HUES64 (cell line): ENCODE data around the gene SYNE1.

Experiments used
- H3K27ac ChIP-seq: 2 replicates; pipeline ENCODE4 v1.7.0; 2013; ENCODE audit warnings: low read depth, low read length, inconsistent platforms
- H3K27me3 ChIP-seq: 2 replicates; pipeline ENCODE4 v1.6.1; 2013; ENCODE audit warnings: mild to moderate bottlenecking, low read length; ENCODE audit not compliant: insufficient read depth
- H3K36me3 ChIP-seq: 2 replicates; pipeline ENCODE4 v1.6.1; 2013; ENCODE audit warnings: mild to moderate bottlenecking, low read length; ENCODE audit not compliant: insufficient read depth
- H3K4me1 ChIP-seq: 2 replicates; pipeline ENCODE4 v1.6.1; 2013; ENCODE audit warnings: mild to moderate bottlenecking, low read length, moderate library complexity; ENCODE audit not compliant: insufficient read depth
- H3K4me3 ChIP-seq: 2 replicates; pipeline ENCODE4 v1.5.1; 2013; ENCODE audit warnings: mild to moderate bottlenecking, low read length, moderate library complexity
- H3K9ac ChIP-seq: 2 replicates; pipeline ENCODE4 v1.6.1; 2013; ENCODE audit warnings: mild to moderate bottlenecking, low read depth, low read length
- H3K9me3 ChIP-seq: 2 replicates; pipeline ENCODE4 v1.6.1; 2013; ENCODE audit warnings: low read depth, low read length; ENCODE audit not compliant: insufficient read depth
- WGBS: fragments of 150-250, 120-280 bp; methylation state at CpG from one replicate; pipeline ENCODE4 v1.1.7; 2013; ENCODE audit warnings: missing lambda C conversion rate; 5-methylcytosine and 5-hydroxymethylcytosine counted together

Gene SYNE1

GRCh38 chr6:152298055-152298647, 339.0 kb downstream of the SYNE1 start:
- no peaks in the 10 kb centered on the region for H3K9me3 ChIP-seq
- H3K9ac ChIP-seq: no peak overlapping the region
- peaks cover 20% of the 10 kb centered on the region for H3K4me1 ChIP-seq
- H3K27ac ChIP-seq: no peak overlapping the region
- H3K27me3 ChIP-seq: no peaks in the 10 kb centered on the region
- H3K4me3 ChIP-seq: no peak overlapping the region
- H3K36me3 ChIP-seq: no peaks in the 10 kb centered on the region
- WGBS: 57% methylated on average over 2 of the region's 3 CpGs

GRCh38 chr6:152296648-152297376, 340.4 kb downstream of the SYNE1 start:
- H3K36me3 ChIP-seq: no peaks in the 10 kb centered on the region
- no peak overlapping the region for H3K9ac ChIP-seq
- H3K4me3 ChIP-seq: no peak overlapping the region
- peaks cover 16% of the 10 kb centered on the region; the same call in 1 of the 2 replicates for H3K4me1 ChIP-seq
- 55% methylated on average over 3 of the region's 3 CpGs for WGBS
- H3K27ac ChIP-seq: no peak overlapping the region
- no peaks in the 10 kb centered on the region for H3K9me3 ChIP-seq
- H3K27me3 ChIP-seq: no peaks in the 10 kb centered on the region

- no peak overlapping the region for H3K4me3 ChIP-seq
- H3K27me3 ChIP-seq: no peaks in the 10 kb centered on the region
- H3K36me3 ChIP-seq: no peaks in the 10 kb centered on the region
- no peak overlapping the region for H3K27ac ChIP-seq
- no peak overlapping the region for H3K9ac ChIP-seq
- WGBS: 90% methylated on average over 6 of the region's 6 CpGs
- peaks cover 16% of the 10 kb centered on the region; the same call in 1 of the 2 replicates for H3K4me1 ChIP-seq
- H3K9me3 ChIP-seq: no peaks in the 10 kb centered on the region
These were observed 341.2 kb downstream of the SYNE1 start for GRCh38 chr6:152295920-152296319.

GRCh38 chr6:152295346-152295745, 341.8 kb downstream of the SYNE1 start:
- no peak overlapping the region for H3K27ac ChIP-seq
- H3K9ac ChIP-seq: no peak overlapping the region
- 96% methylated on average over 3 of the region's 3 CpGs for WGBS
- H3K27me3 ChIP-seq: no peaks in the 10 kb centered on the region
- no peak overlapping the region for H3K4me3 ChIP-seq
- H3K4me1 ChIP-seq: peaks cover 16% of the 10 kb centered on the region; the same call in 1 of the 2 replicates
- H3K9me3 ChIP-seq: no peaks in the 10 kb centered on the region
- no peaks in the 10 kb centered on the region for H3K36me3 ChIP-seq

- H3K4me3 ChIP-seq: no peak overlapping the region
- H3K36me3 ChIP-seq: no peaks in the 10 kb centered on the region
- no peaks in the 10 kb centered on the region for H3K27me3 ChIP-seq
- H3K27ac ChIP-seq: no peak overlapping the region
- peaks cover 13% of the 10 kb centered on the region; the same call in 1 of the 2 replicates for H3K4me1 ChIP-seq
- 98% methylated on average over 3 of the region's 3 CpGs for WGBS
- no peaks in the 10 kb centered on the region for H3K9me3 ChIP-seq
- no peak overlapping the region for H3K9ac ChIP-seq
These were observed 343.8 kb downstream of the SYNE1 start for GRCh38 chr6:152293404-152293803.

- WGBS: 96% methylated on average over 2 of the region's 3 CpGs
- H3K27ac ChIP-seq: no peak overlapping the region
- no peaks in the 10 kb centered on the region for H3K9me3 ChIP-seq
- H3K4me1 ChIP-seq: peaks cover 7% of the 10 kb centered on the region; the same call in 1 of the 2 replicates
- H3K4me3 ChIP-seq: no peak overlapping the region
- H3K9ac ChIP-seq: no peak overlapping the region
- no peaks in the 10 kb centered on the region for H3K36me3 ChIP-seq
- H3K27me3 ChIP-seq: no peaks in the 10 kb centered on the region
These were observed 344.6 kb downstream of the SYNE1 start for GRCh38 chr6:152292555-152292954.

- Histone ChIP-seq H3K9ac (no peak overlapping the region), H3K4me1 (no peaks in the 10 kb centered on the region), H3K4me3 (no peak overlapping the region), H3K27me3 (no peaks in the 10 kb centered on the region), H3K36me3 (no peaks in the 10 kb centered on the region), H3K9me3 (no peaks in the 10 kb centered on the region), H3K27ac (no peak overlapping the region)
These were observed 346.5 kb downstream of the SYNE1 start for GRCh38 chr6:152290693-152291092.

- Histone ChIP-seq H3K9ac (no peak overlapping the region), H3K4me3 (no peak overlapping the region), H3K36me3 (no peaks in the 10 kb centered on the region), H3K27ac (no peak overlapping the region), H3K4me1 (no peaks in the 10 kb centered on the region), H3K27me3 (no peaks in the 10 kb centered on the region), H3K9me3 (no peaks in the 10 kb centered on the region)
- WGBS: 93% methylated on average over 9 of the region's 9 CpGs
These were observed 359.3 kb downstream of the SYNE1 start for GRCh38 chr6:152277826-152278329.

- Histone ChIP-seq H3K4me1 (0 out of 2 replicates have a peak, but pooled peaks cover 9% of the 10 kb centered on the region), H3K9me3 (no peaks in the 10 kb centered on the region), H3K27ac (no peak overlapping the region), H3K36me3 (no peaks in the 10 kb centered on the region), H3K4me3 (no peak overlapping the region), H3K9ac (no peak overlapping the region), H3K27me3 (no peaks in the 10 kb centered on the region)
- WGBS: 93% methylated on average over 2 of the region's 4 CpGs
These were observed 363.5 kb downstream of the SYNE1 start for GRCh38 chr6:152273638-152274037.

- no peak overlapping the region for H3K27ac ChIP-seq
- no peaks in the 10 kb centered on the region for H3K9me3 ChIP-seq
- WGBS: 88% methylated on average over 3 of the region's 3 CpGs
- no peaks in the 10 kb centered on the region for H3K36me3 ChIP-seq
- 0 out of 2 replicates have a peak, but pooled peaks cover 11% of the 10 kb centered on the region for H3K4me1 ChIP-seq
- no peak overlapping the region for H3K4me3 ChIP-seq
- H3K9ac ChIP-seq: no peak overlapping the region
- no peaks in the 10 kb centered on the region for H3K27me3 ChIP-seq
These were observed 364.2 kb downstream of the SYNE1 start for GRCh38 chr6:152273002-152273401.

- H3K27ac ChIP-seq: no peak overlapping the region
- H3K27me3 ChIP-seq: no peaks in the 10 kb centered on the region
- H3K36me3 ChIP-seq: no peaks in the 10 kb centered on the region
- 100% methylated on average over 1 of the region's 1 CpG for WGBS
- H3K4me3 ChIP-seq: no peak overlapping the region
- no peak overlapping the region for H3K9ac ChIP-seq
- 0 out of 2 replicates have a peak, but pooled peaks cover 12% of the 10 kb centered on the region for H3K4me1 ChIP-seq
- no peaks in the 10 kb centered on the region for H3K9me3 ChIP-seq
These were observed 364.7 kb downstream of the SYNE1 start for GRCh38 chr6:152272486-152272885.
